GM12878 (cell line): Measurements from ENCODE around the gene PPARA. TPM values are rescaled to one million over a fixed set of nuclear protein-coding genes. Genes with fewer than 3 reads are reported as not detected.

ENCODE experiments used
- EGR1 ChIP-seq, 2 experiments: IDR thresholded peaks; 1 replicate in 1 of 2; 2 replicates in 1 of 2; pipeline ENCODE4 v1.6.1; 2011 to 2012; ENCODE audit warnings: low read depth in 2 of 2, low read length in 2 of 2, borderline replicate concordance in 1 of 2, mild to moderate bottlenecking in 1 of 2, moderate library complexity in 1 of 2
- NR2C2 ChIP-seq: IDR thresholded peaks from 2 replicates; pipeline ENCODE4 v1.6.1; 2011; ENCODE audit warnings: borderline replicate concordance, low read depth; ENCODE audit not compliant: control insufficient read depth, insufficient read length
- RFX5 ChIP-seq: IDR thresholded peaks from 2 replicates; pipeline ENCODE4 v1.6.1; 2011; ENCODE audit warnings: low read depth, low read length, improper control_type of control experiment
- SIN3A ChIP-seq: IDR thresholded peaks from 2 replicates; pipeline ENCODE4 v1.6.1; 2012; ENCODE audit warnings: low read depth, low read length, improper control_type of control experiment
- SIX5 ChIP-seq: IDR thresholded peaks from 2 replicates; pipeline ENCODE4 v1.6.1; 2011; ENCODE audit warnings: mild to moderate bottlenecking, low read depth, low read length, moderate library complexity; ENCODE audit not compliant: severe bottlenecking
- SP1 ChIP-seq: IDR thresholded peaks from one replicate; pipeline ENCODE4 v1.6.1; 2011; ENCODE audit warnings: low read depth, low read length
- SPI1 ChIP-seq: IDR thresholded peaks from 2 replicates; pipeline ENCODE4 v1.6.1; 2011; ENCODE audit warnings: low read depth, mild to moderate bottlenecking, low read length, moderate library complexity, borderline replicate concordance; ENCODE audit not compliant: insufficient read depth
- ZNF384 ChIP-seq: IDR thresholded peaks from 2 replicates; pipeline ENCODE4 v1.6.1; 2012; ENCODE audit warnings: low read depth, mild to moderate bottlenecking, low read length, improper control_type of control experiment, borderline replicate concordance
- polyA plus RNA-seq, 11 experiments: library from polyadenylated mRNA; depleted of rRNA in 4 of 11; unstranded in 6 of 11; stranded (reverse) in 5 of 11; fragments of >200 nt; fragmentation: Nextera tagmentation in 4 of 11; fragmentation: Illumina TruSeq in 1 of 11; extraction: Ambion mirVana in 4 of 11; extraction: Trizol in 1 of 11; gene quantifications; 1 replicate in 1 of 11; 2 replicates in 10 of 11; pipeline versions ENCODE4 v1.2.1 to v1.2.3, GENCODE V29; 2011 to 2016; ENCODE audit warnings: inconsistent platforms in 2 of 11, missing spikeins in 2 of 11, low read depth in 1 of 11
- total RNA-seq, 4 experiments: library from RNA; depleted of rRNA in 3 of 4; stranded (reverse); fragments of >200 nt in 3 of 4; fragmentation: Illumina TruSeq in 1 of 4; extraction: Trizol in 1 of 4; gene quantifications; 2 replicates each; pipeline versions ENCODE4 v1.2.1 to v1.2.3, GENCODE V29; 2013 to 2021
- TF ChIP-seq, protein P1 (sequence below): fragments of 450-650 bp; IDR thresholded peaks from 2 replicates; pipeline ENCODE4 v1.6.1; 2017; ENCODE audit warnings: mild to moderate bottlenecking
- TF ChIP-seq, protein P2 (sequence below): fragments of 150-350 bp; IDR thresholded peaks from 2 replicates; pipeline ENCODE4 v1.6.1; 2016; ENCODE audit warnings: low read depth, low read length
- TF ChIP-seq, protein P3 (sequence below): fragments of 450-650 bp; formaldehyde crosslinking; IDR thresholded peaks from 2 replicates; pipeline ENCODE4 v1.5.0; 2022; ENCODE audit warnings: mild to moderate bottlenecking, missing genetic modification characterization
- TF ChIP-seq, protein P4 (sequence below): IDR thresholded peaks from 2 replicates; pipeline ENCODE4 v1.6.1; 2012; ENCODE audit warnings: improper control_type of control experiment, low read depth, low read length; ENCODE audit not compliant: insufficient replicate concordance

Gene PPARA
- total and polyA plus RNA-seq, 10 of the 15 experiments (the other 5 are each of a cell fraction or from before 2014, with no cell fraction given), result 0.72 to 10.4 (median 4.6) TPM

DNA sequence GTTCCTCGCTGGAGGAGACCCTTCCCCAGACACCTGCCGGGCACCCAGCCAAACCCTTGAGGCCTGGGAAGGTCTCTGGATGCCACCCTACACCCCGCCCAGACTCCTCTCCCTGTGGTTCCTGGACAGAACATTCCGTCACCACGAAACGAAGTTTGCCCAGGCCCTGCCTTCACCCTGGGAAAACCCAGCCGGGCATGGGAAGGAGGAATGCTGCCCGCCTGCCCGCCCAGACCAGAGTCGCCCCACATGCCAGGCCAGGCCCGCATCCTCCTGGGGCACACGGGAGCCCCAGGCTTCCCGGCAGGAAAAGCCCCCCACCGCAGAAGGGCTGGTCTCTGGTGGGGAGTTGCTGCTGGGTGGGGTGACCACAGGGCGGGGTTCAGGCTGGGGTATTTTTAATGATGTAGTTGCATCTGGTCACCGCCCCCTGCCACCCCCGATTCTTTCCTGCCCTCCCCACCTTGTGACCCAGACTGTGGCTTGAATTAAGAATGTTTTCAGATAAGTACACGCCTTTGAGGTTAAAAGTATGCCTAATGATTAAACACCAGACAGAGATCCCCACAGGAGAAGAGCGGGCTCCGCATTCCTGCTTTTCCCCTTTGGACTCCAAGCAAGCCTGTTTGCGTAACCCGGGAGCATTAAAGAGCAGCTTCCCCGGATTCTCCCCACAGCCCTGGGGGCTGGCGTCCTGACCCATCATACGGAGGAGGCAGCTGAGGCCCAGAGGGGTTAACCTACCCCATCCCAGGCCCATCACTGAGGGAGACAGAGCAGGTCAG, 44.6 kb upstream of the PPARA start (continued):
- TF ChIP-seq, protein P1, sequence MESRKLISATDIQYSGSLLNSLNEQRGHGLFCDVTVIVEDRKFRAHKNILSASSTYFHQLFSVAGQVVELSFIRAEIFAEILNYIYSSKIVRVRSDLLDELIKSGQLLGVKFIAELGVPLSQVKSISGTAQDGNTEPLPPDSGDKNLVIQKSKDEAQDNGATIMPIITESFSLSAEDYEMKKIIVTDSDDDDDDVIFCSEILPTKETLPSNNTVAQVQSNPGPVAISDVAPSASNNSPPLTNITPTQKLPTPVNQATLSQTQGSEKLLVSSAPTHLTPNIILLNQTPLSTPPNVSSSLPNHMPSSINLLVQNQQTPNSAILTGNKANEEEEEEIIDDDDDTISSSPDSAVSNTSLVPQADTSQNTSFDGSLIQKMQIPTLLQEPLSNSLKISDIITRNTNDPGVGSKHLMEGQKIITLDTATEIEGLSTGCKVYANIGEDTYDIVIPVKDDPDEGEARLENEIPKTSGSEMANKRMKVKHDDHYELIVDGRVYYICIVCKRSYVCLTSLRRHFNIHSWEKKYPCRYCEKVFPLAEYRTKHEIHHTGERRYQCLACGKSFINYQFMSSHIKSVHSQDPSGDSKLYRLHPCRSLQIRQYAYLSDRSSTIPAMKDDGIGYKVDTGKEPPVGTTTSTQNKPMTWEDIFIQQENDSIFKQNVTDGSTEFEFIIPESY, result no peak
- TF ChIP-seq NR2C2, result no peak
- no peak for TF ChIP-seq SIN3A
- TF ChIP-seq, protein P2, sequence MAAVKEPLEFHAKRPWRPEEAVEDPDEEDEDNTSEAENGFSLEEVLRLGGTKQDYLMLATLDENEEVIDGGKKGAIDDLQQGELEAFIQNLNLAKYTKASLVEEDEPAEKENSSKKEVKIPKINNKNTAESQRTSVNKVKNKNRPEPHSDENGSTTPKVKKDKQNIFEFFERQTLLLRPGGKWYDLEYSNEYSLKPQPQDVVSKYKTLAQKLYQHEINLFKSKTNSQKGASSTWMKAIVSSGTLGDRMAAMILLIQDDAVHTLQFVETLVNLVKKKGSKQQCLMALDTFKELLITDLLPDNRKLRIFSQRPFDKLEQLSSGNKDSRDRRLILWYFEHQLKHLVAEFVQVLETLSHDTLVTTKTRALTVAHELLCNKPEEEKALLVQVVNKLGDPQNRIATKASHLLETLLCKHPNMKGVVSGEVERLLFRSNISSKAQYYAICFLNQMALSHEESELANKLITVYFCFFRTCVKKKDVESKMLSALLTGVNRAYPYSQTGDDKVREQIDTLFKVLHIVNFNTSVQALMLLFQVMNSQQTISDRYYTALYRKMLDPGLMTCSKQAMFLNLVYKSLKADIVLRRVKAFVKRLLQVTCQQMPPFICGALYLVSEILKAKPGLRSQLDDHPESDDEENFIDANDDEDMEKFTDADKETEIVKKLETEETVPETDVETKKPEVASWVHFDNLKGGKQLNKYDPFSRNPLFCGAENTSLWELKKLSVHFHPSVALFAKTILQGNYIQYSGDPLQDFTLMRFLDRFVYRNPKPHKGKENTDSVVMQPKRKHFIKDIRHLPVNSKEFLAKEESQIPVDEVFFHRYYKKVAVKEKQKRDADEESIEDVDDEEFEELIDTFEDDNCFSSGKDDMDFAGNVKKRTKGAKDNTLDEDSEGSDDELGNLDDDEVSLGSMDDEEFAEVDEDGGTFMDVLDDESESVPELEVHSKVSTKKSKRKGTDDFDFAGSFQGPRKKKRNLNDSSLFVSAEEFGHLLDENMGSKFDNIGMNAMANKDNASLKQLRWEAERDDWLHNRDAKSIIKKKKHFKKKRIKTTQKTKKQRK, result no peak
- TF ChIP-seq ZNF384, result no peak
- no peak for TF ChIP-seq SP1
- TF ChIP-seq RFX5, result no peak
- no peak for TF ChIP-seq SIX5
- TF ChIP-seq EGR1 (IDR thresholded peaks at IDR 0.05; ENCODE audit: borderline replicate concordance in 1 of 2, low read depth in 2 of 2, low read length in 2 of 2), result no peak
- no peak for TF ChIP-seq SPI1
- TF ChIP-seq, protein P3, sequence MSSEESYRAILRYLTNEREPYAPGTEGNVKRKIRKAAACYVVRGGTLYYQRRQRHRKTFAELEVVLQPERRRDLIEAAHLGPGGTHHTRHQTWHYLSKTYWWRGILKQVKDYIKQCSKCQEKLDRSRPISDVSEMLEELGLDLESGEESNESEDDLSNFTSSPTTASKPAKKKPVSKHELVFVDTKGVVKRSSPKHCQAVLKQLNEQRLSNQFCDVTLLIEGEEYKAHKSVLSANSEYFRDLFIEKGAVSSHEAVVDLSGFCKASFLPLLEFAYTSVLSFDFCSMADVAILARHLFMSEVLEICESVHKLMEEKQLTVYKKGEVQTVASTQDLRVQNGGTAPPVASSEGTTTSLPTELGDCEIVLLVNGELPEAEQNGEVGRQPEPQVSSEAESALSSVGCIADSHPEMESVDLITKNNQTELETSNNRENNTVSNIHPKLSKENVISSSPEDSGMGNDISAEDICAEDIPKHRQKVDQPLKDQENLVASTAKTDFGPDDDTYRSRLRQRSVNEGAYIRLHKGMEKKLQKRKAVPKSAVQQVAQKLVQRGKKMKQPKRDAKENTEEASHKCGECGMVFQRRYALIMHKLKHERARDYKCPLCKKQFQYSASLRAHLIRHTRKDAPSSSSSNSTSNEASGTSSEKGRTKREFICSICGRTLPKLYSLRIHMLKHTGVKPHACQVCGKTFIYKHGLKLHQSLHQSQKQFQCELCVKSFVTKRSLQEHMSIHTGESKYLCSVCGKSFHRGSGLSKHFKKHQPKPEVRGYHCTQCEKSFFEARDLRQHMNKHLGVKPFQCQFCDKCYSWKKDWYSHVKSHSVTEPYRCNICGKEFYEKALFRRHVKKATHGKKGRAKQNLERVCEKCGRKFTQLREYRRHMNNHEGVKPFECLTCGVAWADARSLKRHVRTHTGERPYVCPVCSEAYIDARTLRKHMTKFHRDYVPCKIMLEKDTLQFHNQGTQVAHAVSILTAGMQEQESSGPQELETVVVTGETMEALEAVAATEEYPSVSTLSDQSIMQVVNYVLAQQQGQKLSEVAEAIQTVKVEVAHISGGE (CRISPR knock-in tag), result no peak
- TF ChIP-seq, protein P4, sequence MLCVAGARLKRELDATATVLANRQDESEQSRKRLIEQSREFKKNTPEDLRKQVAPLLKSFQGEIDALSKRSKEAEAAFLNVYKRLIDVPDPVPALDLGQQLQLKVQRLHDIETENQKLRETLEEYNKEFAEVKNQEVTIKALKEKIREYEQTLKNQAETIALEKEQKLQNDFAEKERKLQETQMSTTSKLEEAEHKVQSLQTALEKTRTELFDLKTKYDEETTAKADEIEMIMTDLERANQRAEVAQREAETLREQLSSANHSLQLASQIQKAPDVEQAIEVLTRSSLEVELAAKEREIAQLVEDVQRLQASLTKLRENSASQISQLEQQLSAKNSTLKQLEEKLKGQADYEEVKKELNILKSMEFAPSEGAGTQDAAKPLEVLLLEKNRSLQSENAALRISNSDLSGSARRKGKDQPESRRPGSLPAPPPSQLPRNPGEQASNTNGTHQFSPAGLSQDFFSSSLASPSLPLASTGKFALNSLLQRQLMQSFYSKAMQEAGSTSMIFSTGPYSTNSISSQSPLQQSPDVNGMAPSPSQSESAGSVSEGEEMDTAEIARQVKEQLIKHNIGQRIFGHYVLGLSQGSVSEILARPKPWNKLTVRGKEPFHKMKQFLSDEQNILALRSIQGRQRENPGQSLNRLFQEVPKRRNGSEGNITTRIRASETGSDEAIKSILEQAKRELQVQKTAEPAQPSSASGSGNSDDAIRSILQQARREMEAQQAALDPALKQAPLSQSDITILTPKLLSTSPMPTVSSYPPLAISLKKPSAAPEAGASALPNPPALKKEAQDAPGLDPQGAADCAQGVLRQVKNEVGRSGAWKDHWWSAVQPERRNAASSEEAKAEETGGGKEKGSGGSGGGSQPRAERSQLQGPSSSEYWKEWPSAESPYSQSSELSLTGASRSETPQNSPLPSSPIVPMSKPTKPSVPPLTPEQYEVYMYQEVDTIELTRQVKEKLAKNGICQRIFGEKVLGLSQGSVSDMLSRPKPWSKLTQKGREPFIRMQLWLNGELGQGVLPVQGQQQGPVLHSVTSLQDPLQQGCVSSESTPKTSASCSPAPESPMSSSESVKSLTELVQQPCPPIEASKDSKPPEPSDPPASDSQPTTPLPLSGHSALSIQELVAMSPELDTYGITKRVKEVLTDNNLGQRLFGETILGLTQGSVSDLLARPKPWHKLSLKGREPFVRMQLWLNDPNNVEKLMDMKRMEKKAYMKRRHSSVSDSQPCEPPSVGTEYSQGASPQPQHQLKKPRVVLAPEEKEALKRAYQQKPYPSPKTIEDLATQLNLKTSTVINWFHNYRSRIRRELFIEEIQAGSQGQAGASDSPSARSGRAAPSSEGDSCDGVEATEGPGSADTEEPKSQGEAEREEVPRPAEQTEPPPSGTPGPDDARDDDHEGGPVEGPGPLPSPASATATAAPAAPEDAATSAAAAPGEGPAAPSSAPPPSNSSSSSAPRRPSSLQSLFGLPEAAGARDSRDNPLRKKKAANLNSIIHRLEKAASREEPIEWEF, result no peak
- TF ChIP-seq, all 136 proteins: peak for 0
